ENCODE data around the gene U2AF2. TPM values are rescaled to one million over a fixed set of nuclear protein-coding genes. Genes with fewer than 3 reads are reported as not detected.
A peak's percentile ranks its signal among the peaks of the same experiment; 100 is the strongest.

The U2AF2 gene
- total RNA-seq, 1 experiment from 2014 or later, result 321 TPM

DNA sequence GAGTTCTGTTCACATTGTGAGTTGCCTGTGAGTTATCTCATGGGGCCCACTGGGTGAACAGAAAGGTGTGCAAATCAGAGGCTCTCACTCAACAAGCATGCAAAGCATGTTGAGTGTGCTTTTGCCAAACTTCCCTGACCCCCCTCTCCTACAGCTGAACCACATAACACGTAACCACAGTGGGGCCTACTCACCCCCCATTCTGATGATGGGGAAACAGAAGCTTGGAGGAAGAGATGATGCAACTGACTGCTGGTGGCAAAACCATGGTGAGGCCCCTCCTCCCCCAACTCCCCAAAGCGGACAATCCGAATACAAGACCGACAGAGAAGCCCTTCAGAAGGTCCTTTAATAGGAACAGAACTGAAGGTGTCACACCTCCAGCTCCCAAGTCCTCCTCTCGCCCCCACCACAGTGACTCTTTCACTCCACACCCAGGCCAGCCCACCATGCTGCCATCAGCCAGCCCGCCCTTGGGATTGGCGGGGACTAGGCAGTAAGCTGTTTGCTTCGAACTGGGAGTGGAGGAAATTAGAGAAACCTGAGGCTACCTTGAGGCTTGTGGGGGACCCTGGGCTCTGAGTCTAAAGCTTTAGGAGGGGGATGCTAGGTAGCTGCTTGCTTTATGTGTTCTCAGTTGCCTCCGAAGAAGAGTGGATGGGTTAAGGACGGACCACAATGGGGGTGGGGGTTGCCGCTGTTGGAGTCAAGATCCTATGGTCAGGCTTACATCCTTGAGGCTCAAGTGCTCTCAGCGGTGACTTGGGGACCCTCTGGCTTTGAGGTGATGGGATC, 34.2 kb upstream of the U2AF2 start:
- Mint-ChIP-seq H3K4me1 (peaks cover 10 to 14% of the 10 kb centered on the region in 2 experiments), H3K36me3 (ENCODE audit: insufficient read depth in 1 of 3, low read depth in 3 of 3) (peaks cover 21 to 42% (median 41%) of the 10 kb centered on the region in 3 experiments), H3K27me3 (ENCODE audit: low read depth) (peaks cover 2% of the 10 kb centered on the region), H3K27ac (peak overlapping the region in 1 of 3 experiments; percentile 21; a peak in 1 of 7 replicates), H3K9me3 (no peaks in the 10 kb centered on the region; a peak in 1 of 5 replicates), H3K4me3 (no peak overlapping the region)
- Histone ChIP-seq H2AK5ac (ENCODE audit: insufficient read length, low read length) (no peak overlapping the region), H3K79me1 (ENCODE audit: insufficient read depth, low read depth, low read length, poor library complexity, severe bottlenecking) (no peaks in the 10 kb centered on the region), H3K27ac (ENCODE audit: insufficient read length, low read depth, low read length) (no peak overlapping the region), H3K56ac (ENCODE audit: insufficient read length, low read depth, low read length) (no peak overlapping the region), H3K27me3 (ENCODE audit: insufficient read depth, low read length) (no peaks in the 10 kb centered on the region), H4K20me1 (ENCODE audit: control insufficient read depth, insufficient read depth, insufficient read length) (no peaks in the 10 kb centered on the region), H2BK120ac (ENCODE audit: low read depth, low read length, poor library complexity, severe bottlenecking) (no peak overlapping the region), H3K9me3 (ENCODE audit: control insufficient read depth, low read depth, low read length) (no peaks in the 10 kb centered on the region), H3K14ac (ENCODE audit: insufficient read depth, low read length) (no peak overlapping the region), H2AFZ (ENCODE audit: low read length) (no peak overlapping the region), H3K79me2 (ENCODE audit: insufficient read depth, low read length) (no peaks in the 10 kb centered on the region), H4K5ac (ENCODE audit: insufficient read length, low read depth, low read length) (no peak overlapping the region), H3T11ph (ENCODE audit: low read length) (no peak overlapping the region), H3K9ac (ENCODE audit: extremely low read depth, insufficient read length, low read length) (no peak overlapping the region), H3K23me2 (ENCODE audit: insufficient read length, low read depth, low read length, poor library complexity, severe bottlenecking) (no peaks in the 10 kb centered on the region), H2BK5ac (ENCODE audit: insufficient read length, low read length) (no peak overlapping the region), H3K18ac (ENCODE audit: insufficient read length, low read depth, low read length) (no peak overlapping the region), H2BK15ac (ENCODE audit: low read depth, low read length) (no peak overlapping the region), H3K4me2 (ENCODE audit: insufficient read depth, insufficient read length, low read length) (no peak overlapping the region), H4K8ac (replicated peaks; ENCODE audit: insufficient read length, low read depth, low read length) (no peak overlapping the region), H3K4ac (ENCODE audit: low read depth, low read length) (no peak overlapping the region), H2BK20ac (ENCODE audit: low read depth, low read length, poor library complexity, severe bottlenecking) (no peak overlapping the region), H2BK12ac (ENCODE audit: insufficient read length, low read depth, low read length) (no peak overlapping the region), H4K91ac (ENCODE audit: insufficient read length, low read depth, low read length) (no peak overlapping the region), H3K4me1 (ENCODE audit: insufficient read depth, low read length) (no peaks in the 10 kb centered on the region), H3K23ac (ENCODE audit: insufficient read length, low read depth, low read length) (no peak overlapping the region)
- no peak for DNase-seq
- WGBS (ENCODE audit: extremely low coverage, insufficient read length, low lambda C conversion rate), result no CpG with 5 or more reads among the region's 12 CpGs
- TF ChIP-seq, protein P1, sequence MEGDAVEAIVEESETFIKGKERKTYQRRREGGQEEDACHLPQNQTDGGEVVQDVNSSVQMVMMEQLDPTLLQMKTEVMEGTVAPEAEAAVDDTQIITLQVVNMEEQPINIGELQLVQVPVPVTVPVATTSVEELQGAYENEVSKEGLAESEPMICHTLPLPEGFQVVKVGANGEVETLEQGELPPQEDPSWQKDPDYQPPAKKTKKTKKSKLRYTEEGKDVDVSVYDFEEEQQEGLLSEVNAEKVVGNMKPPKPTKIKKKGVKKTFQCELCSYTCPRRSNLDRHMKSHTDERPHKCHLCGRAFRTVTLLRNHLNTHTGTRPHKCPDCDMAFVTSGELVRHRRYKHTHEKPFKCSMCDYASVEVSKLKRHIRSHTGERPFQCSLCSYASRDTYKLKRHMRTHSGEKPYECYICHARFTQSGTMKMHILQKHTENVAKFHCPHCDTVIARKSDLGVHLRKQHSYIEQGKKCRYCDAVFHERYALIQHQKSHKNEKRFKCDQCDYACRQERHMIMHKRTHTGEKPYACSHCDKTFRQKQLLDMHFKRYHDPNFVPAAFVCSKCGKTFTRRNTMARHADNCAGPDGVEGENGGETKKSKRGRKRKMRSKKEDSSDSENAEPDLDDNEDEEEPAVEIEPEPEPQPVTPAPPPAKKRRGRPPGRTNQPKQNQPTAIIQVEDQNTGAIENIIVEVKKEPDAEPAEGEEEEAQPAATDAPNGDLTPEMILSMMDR (conservative IDR thresholded peaks at IDR 0.05), result no peak
